Neural crest cell (in vitro differentiated cells): ENCODE measurements around the gene ARHGAP6. TPM values are rescaled to one million over a fixed set of nuclear protein-coding genes. Genes with fewer than 3 reads are reported as not detected.

ENCODE experiments used
- DNase-seq: peaks from one replicate; pipeline ENCODE4 v3.0.0; 2021; ENCODE audit warnings: low read depth, mixed read lengths, low spot score
- H3K27ac Mint-ChIP-seq: one replicate; pipeline ENCODE4 v1.8.0; 2021; ENCODE audit warnings: mild to moderate bottlenecking, mixed read lengths; ENCODE audit not compliant: unreplicated experiment
- H3K27me3 Mint-ChIP-seq: 2 replicates; pipeline ENCODE4 v1.8.0; 2021; ENCODE audit warnings: low read depth, mild to moderate bottlenecking, mixed read lengths
- H3K36me3 Mint-ChIP-seq: 2 replicates; pipeline ENCODE4 v1.8.0; 2021; ENCODE audit warnings: low read depth, mild to moderate bottlenecking, mixed read lengths
- H3K4me1 Mint-ChIP-seq: 2 replicates; pipeline ENCODE4 v1.8.0; 2021; ENCODE audit warnings: mixed read lengths
- H3K4me3 Mint-ChIP-seq: one replicate; pipeline ENCODE4 v1.8.0; 2021; ENCODE audit warnings: mild to moderate bottlenecking, mixed read lengths
- H3K9me3 Mint-ChIP-seq: 2 replicates; pipeline ENCODE4 v1.8.0; 2021; ENCODE audit warnings: mixed read lengths
- CTCF ChIP-seq: fragments of 200-600 bp; sonication (generic); conservative IDR thresholded peaks from 2 replicates; pipeline ENCODE4 v1.5.0; 2021; ENCODE audit warnings: antibody characterized with exemption, mild to moderate bottlenecking
- total RNA-seq: library from RNA; stranded (reverse); gene quantifications from 2 replicates; pipeline ENCODE4 v1.2.1, GENCODE V29; 2021

ARHGAP6 gene
- total RNA-seq, 1 donor from 2014 or later, result 2.7 TPM

- Mint-ChIP-seq H3K9me3 (no peaks in the 10 kb centered on the region), H3K36me3 (peaks cover 3% of the 10 kb centered on the region), H3K4me1 (peaks cover 6% of the 10 kb centered on the region), H3K27me3 (no peaks in the 10 kb centered on the region), H3K27ac (no peak overlapping the region), H3K4me3 (no peak overlapping the region)
- DNase-seq, result no peak
- no peak for TF ChIP-seq CTCF
Measured at GRCh38 chrX:11105080-11105479, 560.6 kb downstream of the ARHGAP6 start.

GRCh38 chrX:11103751-11104150, 562.0 kb downstream of the ARHGAP6 start:
- no peak for DNase-seq
- H3K27me3 Mint-ChIP-seq, result no peaks in the 10 kb centered on the region
- H3K4me1 Mint-ChIP-seq, result peaks cover 6% of the 10 kb centered on the region
- no peak overlapping the region for H3K27ac Mint-ChIP-seq
- H3K36me3 Mint-ChIP-seq, result peaks cover 3% of the 10 kb centered on the region
- no peak overlapping the region for H3K4me3 Mint-ChIP-seq
- TF ChIP-seq CTCF, result no peak
- no peaks in the 10 kb centered on the region for H3K9me3 Mint-ChIP-seq

- Mint-ChIP-seq H3K27ac (no peak overlapping the region), H3K9me3 (no peaks in the 10 kb centered on the region), H3K4me1 (peaks cover 6% of the 10 kb centered on the region), H3K4me3 (no peak overlapping the region), H3K27me3 (no peaks in the 10 kb centered on the region), H3K36me3 (peaks cover 3% of the 10 kb centered on the region)
- DNase-seq, result no peak
- no peak for TF ChIP-seq CTCF
Measured at GRCh38 chrX:11103006-11103405, 562.7 kb downstream of the ARHGAP6 start.

GRCh38 chrX:11100281-11101035, 565.3 kb downstream of the ARHGAP6 start:
- Mint-ChIP-seq H3K27me3 (no peaks in the 10 kb centered on the region), H3K36me3 (no peaks in the 10 kb centered on the region), H3K4me1 (peaks cover 6% of the 10 kb centered on the region), H3K4me3 (no peak overlapping the region), H3K9me3 (peaks cover 3% of the 10 kb centered on the region), H3K27ac (no peak overlapping the region)
- peak; percentile 67 for TF ChIP-seq CTCF
- peak; percentile 6 for DNase-seq

GRCh38 chrX:11099465-11099864, 566.3 kb downstream of the ARHGAP6 start:
- Mint-ChIP-seq H3K27ac (no peak overlapping the region), H3K4me3 (no peak overlapping the region)

More at GRCh38 chrX:11099465-11099864, 566.3 kb downstream of the ARHGAP6 start:
- no peak for DNase-seq
- Mint-ChIP-seq H3K9me3 (peaks cover 3% of the 10 kb centered on the region), H3K27me3 (no peaks in the 10 kb centered on the region), H3K36me3 (no peaks in the 10 kb centered on the region), H3K4me1 (peaks cover 6% of the 10 kb centered on the region)
- TF ChIP-seq CTCF, result no peak
